Measurements from ENCODE around the gene SLC30A2.

DNA sequence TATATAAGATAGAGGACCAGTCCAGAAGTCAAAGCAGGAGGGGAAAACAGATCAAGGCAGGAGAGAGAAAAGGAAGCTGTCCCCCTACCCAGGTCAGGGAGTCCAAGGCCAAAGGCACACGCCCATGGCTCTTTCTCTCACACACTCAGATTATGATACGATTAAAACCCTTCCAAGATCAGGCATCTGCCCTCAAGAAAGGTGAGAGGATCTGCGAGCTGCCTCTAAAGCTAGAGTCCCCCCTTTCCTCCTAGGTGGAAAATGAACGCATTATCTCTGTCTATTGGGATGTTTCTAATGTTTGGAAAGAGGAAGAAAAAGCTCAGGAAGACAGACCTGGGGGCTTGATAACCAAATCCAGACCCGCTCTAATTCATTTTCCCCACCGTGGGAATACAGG, 55.7 kb downstream of the SLC30A2 start:
- no peak for TF ChIP-seq ZNF384 (IDR thresholded peaks at IDR 0.05)
- no peak for TF ChIP-seq NFRKB (IDR thresholded peaks at IDR 0.05)
- TF ChIP-seq SUZ12 (IDR thresholded peaks at IDR 0.05), result no peak
- no peak for TF ChIP-seq FOXA1 (IDR thresholded peaks at IDR 0.05)
- TF ChIP-seq L3MBTL2 (conservative IDR thresholded peaks at IDR 0.05), result no peak
- no peak for TF ChIP-seq HDGF (IDR thresholded peaks at IDR 0.05; ENCODE audit: borderline replicate concordance)
- TF ChIP-seq FOXK2 (IDR thresholded peaks at IDR 0.05), result no peak
- no peak for TF ChIP-seq TARDBP (IDR thresholded peaks at IDR 0.05)

Measured in HEK293T (cell line).